ENCODE data around the gene GHR. TPM values are rescaled to one million over a fixed set of nuclear protein-coding genes. Genes with fewer than 3 reads are reported as not detected.

GHR gene
- total and polyA plus RNA-seq, 2 of the 8 experiments (the other 6 are each of a cell fraction or from before 2014, with no cell fraction given): 0.15 to 0.19 TPM

GRCh38 chr5:42672925-42673324, 249.7 kb downstream of the GHR start:
- no peak overlapping the region for H3K14ac ChIP-seq (ENCODE audit: insufficient read length)
- DNase-seq (ENCODE audit: low read depth in 1 of 2, low spot score in 2 of 2) (no peak), FAIRE-seq (no peak)
- H2BK12ac ChIP-seq (ENCODE audit: low read depth, low read length): no peak overlapping the region
- no peaks in the 10 kb centered on the region for H4K20me1 ChIP-seq (replicated peaks in 1 of 2; ENCODE audit: control insufficient read depth in 1 of 2, insufficient read depth in 2 of 2, low read length in 2 of 2)
- 81% methylated on average over 4 of the region's 4 CpGs; no CpG with 5 or more reads in 1 of the 2 experiments for WGBS, 2 experiments (ENCODE audit: extremely low coverage in 1 of 2, insufficient coverage in 1 of 2, insufficient read length in 1 of 2, insufficient replicate concordance in 2 of 2, low coverage in 1 of 2, low lambda C conversion rate in 2 of 2, missing lambda C conversion rate in 1 of 2)
- no peak overlapping the region for H2AK5ac ChIP-seq (ENCODE audit: low read depth, low read length)
- no peaks in the 10 kb centered on the region for H3K79me1 ChIP-seq (ENCODE audit: low read depth, low read length)
- H4K91ac ChIP-seq (replicated peaks; ENCODE audit: insufficient read length, low read length): no peak overlapping the region
- no peaks in the 10 kb centered on the region for H3K79me2 ChIP-seq (ENCODE audit: control insufficient read depth in 1 of 2, insufficient read depth in 2 of 2, low read length in 2 of 2)
- H3K4me3 ChIP-seq (ENCODE audit: extremely low read depth in 1 of 4, insufficient read depth in 2 of 4, low read depth in 3 of 4, low read length in 4 of 4): no peak overlapping the region
- no peak overlapping the region for H4K8ac ChIP-seq (ENCODE audit: extremely low read depth, insufficient read depth, low read length)
- no peak overlapping the region for H2AFZ ChIP-seq (ENCODE audit: low read length)
- no peaks in the 10 kb centered on the region for H3K27me3 ChIP-seq (replicated peaks in 1 of 4; ENCODE audit: control insufficient read depth in 3 of 4, extremely low read depth in 1 of 4, insufficient read depth in 3 of 4, low read length in 3 of 4)
- no peak overlapping the region for H3K4ac ChIP-seq (replicated peaks; ENCODE audit: insufficient read length, low read depth, low read length)
- H3K18ac ChIP-seq (ENCODE audit: extremely low read depth, low read length): no peak overlapping the region
- no peak overlapping the region for H3K9ac ChIP-seq (replicated peaks in 1 of 4; ENCODE audit: extremely low read depth in 1 of 4, low read depth in 3 of 4, low read length in 3 of 4)
- no peak overlapping the region for H4K5ac ChIP-seq (ENCODE audit: insufficient read length, low read depth, low read length)
- no peaks in the 10 kb centered on the region for H3K23me2 ChIP-seq (ENCODE audit: low read depth, low read length)
- no peak overlapping the region for H2BK15ac ChIP-seq (ENCODE audit: low read length)
- H2BK5ac ChIP-seq (ENCODE audit: low read depth, low read length): no peak overlapping the region
- peaks cover 0 to 13% of the 10 kb centered on the region in 2 experiments; a peak in 1 of 4 replicates for H3K9me3 ChIP-seq (ENCODE audit: insufficient read depth in 2 of 2, low read depth in 1 of 2, low read length in 1 of 2)
- H3K4me1 ChIP-seq (replicated peaks in 1 of 4; ENCODE audit: control insufficient read depth in 3 of 4, insufficient read depth in 4 of 4, low read length in 3 of 4): no peaks in the 10 kb centered on the region
- CTCF ChIA-PET (ENCODE audit: partially characterized antibody): interaction anchor here (0.9 to 1.3 kb wide), 2 partner anchors 74 to 95 kb away, joined by 3 to 4 read pairs; no protein-coding TSS in a partner anchor
- no peaks in the 10 kb centered on the region for H3K36me3 ChIP-seq (ENCODE audit: control insufficient read depth in 2 of 4, insufficient read depth in 4 of 4, low read length in 3 of 4)
- H3K4me2 ChIP-seq (ENCODE audit: insufficient read depth in 1 of 2, low read depth in 2 of 2, low read length in 2 of 2): no peak overlapping the region
- H2BK20ac ChIP-seq (ENCODE audit: low read length): no peak overlapping the region
- POLR2A ChIA-PET (ENCODE audit: partially characterized antibody): no interaction called here
- H3K27ac ChIP-seq (ENCODE audit: low read depth, low read length): no peak overlapping the region
- H3K23ac ChIP-seq (ENCODE audit: insufficient read length): no peak overlapping the region
- no peak overlapping the region for H2BK120ac ChIP-seq (replicated peaks; ENCODE audit: low read depth, low read length)
- H3K56ac ChIP-seq (replicated peaks; ENCODE audit: insufficient read length, low read depth, low read length): no peak overlapping the region
- no peak for TF ChIP-seq CTCF (IDR thresholded peaks at IDR 0.05; ENCODE audit: control extremely low read depth in 1 of 3, insufficient read depth in 1 of 3, low read depth in 1 of 3, low read length in 3 of 3)
- TF ChIP-seq FOSL1 (IDR thresholded peaks at IDR 0.05; ENCODE audit: insufficient read depth, low read depth, low read length): no peak
- TF ChIP-seq CHD2 (IDR thresholded peaks at IDR 0.05; ENCODE audit: low read length): no peak
- no peak for TF ChIP-seq SUZ12 (IDR thresholded peaks at IDR 0.05; ENCODE audit: low read length)

All from H1 (cell line).